Keratinocyte (primary cell): ENCODE results near the gene C1orf87.

Experiments used
- EZH2 ChIP-seq: IDR thresholded peaks from one replicate; pipeline ENCODE4 v1.6.1; 2012; ENCODE audit warnings: inconsistent platforms, mild to moderate bottlenecking, low read length, moderate library complexity
- TF ChIP-seq, protein P1 (sequence below), 3 experiments: IDR thresholded peaks in 1 of 3; conservative IDR thresholded peaks in 1 of 3; optimal IDR thresholded peaks in 1 of 3; 2 replicates in 2 of 3; 3 replicates in 1 of 3; pipeline versions ENCODE3 to v1.5.1; 2011; ENCODE audit warnings: low read length in 3 of 3, mild to moderate bottlenecking in 3 of 3, moderate library complexity in 2 of 3, control low read depth in 1 of 3, inconsistent platforms in 1 of 3; ENCODE audit not compliant: insufficient read depth in 2 of 3; ENCODE audit errors: extremely low read depth in 1 of 3

DNA sequence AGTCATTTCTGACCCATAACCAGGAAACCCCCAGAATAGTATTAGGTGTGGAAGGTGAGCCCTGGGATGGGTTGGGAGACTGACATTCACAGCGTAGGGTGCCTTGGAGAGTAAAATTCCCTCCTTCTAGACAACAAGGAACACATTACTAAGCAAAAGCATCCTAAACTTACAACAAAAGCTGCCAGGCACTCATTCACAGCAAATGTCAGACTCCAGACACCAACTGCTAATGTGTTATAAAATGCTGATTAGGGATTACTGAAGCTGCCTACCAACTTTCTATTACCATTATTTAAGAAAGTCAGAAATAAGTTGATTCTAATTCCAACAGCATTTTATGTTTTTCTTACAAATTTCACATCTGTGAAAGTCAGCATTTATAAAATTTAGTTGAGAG is 40.0 kb upstream of the C1orf87 start:
- TF ChIP-seq EZH2: no peak
- TF ChIP-seq, protein P1, sequence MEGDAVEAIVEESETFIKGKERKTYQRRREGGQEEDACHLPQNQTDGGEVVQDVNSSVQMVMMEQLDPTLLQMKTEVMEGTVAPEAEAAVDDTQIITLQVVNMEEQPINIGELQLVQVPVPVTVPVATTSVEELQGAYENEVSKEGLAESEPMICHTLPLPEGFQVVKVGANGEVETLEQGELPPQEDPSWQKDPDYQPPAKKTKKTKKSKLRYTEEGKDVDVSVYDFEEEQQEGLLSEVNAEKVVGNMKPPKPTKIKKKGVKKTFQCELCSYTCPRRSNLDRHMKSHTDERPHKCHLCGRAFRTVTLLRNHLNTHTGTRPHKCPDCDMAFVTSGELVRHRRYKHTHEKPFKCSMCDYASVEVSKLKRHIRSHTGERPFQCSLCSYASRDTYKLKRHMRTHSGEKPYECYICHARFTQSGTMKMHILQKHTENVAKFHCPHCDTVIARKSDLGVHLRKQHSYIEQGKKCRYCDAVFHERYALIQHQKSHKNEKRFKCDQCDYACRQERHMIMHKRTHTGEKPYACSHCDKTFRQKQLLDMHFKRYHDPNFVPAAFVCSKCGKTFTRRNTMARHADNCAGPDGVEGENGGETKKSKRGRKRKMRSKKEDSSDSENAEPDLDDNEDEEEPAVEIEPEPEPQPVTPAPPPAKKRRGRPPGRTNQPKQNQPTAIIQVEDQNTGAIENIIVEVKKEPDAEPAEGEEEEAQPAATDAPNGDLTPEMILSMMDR (optimal IDR thresholded peaks at IDR 0.05 in 1 of 3, IDR thresholded peaks at IDR 0.05 in 1 of 3, conservative IDR thresholded peaks at IDR 0.05 in 1 of 3; ENCODE audit: extremely low read depth in 1 of 3, insufficient read depth in 2 of 3, low read length in 3 of 3): no peak
